BLaER1 treated with 17β-estradiol and CSF1 and Interleukin-3, amounts not matched to agents 10 nM and 100 nM (cell line): Measurements from ENCODE around the gene DOHH.
"Not testable (repeated sequence)": the region's sequence is repeated elsewhere in the genome, so short reads cannot be mapped to it uniquely, and the experiment has no call there.

Experiments used
- H3K27ac ChIP-seq, 11 experiments: shearing (Covaris generic); formaldehyde crosslinking; 2 replicates each; pipeline ENCODE4 v1.8.1; 2022
- H3K27me3 ChIP-seq, 11 experiments: shearing (Covaris generic); formaldehyde crosslinking; 2 replicates each; pipeline ENCODE4 v1.8.1; 2022
- H3K36me3 ChIP-seq, 11 experiments: shearing (Covaris generic); formaldehyde crosslinking; 2 replicates each; pipeline ENCODE4 v1.8.1; 2022
- H3K4me1 ChIP-seq, 10 experiments: shearing (Covaris generic); formaldehyde crosslinking; 2 replicates each; pipeline ENCODE4 v1.8.1; 2022
- H3K4me2 ChIP-seq, 11 experiments: shearing (Covaris generic); formaldehyde crosslinking; 2 replicates each; pipeline ENCODE4 v1.8.1; 2022
- H3K4me3 ChIP-seq, 10 experiments: shearing (Covaris generic); formaldehyde crosslinking; 2 replicates each; pipeline ENCODE4 v1.8.1; 2022
- H3K9ac ChIP-seq, 11 experiments: shearing (Covaris generic); formaldehyde crosslinking; 2 replicates each; pipeline ENCODE4 v1.8.1; 2022
- H3K9me3 ChIP-seq, 11 experiments: shearing (Covaris generic); formaldehyde crosslinking; replicated peaks in 1 of 11; 2 replicates each; pipeline ENCODE4 v1.8.1; 2022
- H4K20me1 ChIP-seq, 11 experiments: shearing (Covaris generic); formaldehyde crosslinking; 2 replicates each; pipeline ENCODE4 v1.8.1; 2022
- Cebpa-rat ChIP-seq, 11 experiments: shearing (Covaris generic); IDR thresholded peaks; 2 replicates each; pipeline ENCODE4 v1.8.1; 2022

The DOHH gene

DNA sequence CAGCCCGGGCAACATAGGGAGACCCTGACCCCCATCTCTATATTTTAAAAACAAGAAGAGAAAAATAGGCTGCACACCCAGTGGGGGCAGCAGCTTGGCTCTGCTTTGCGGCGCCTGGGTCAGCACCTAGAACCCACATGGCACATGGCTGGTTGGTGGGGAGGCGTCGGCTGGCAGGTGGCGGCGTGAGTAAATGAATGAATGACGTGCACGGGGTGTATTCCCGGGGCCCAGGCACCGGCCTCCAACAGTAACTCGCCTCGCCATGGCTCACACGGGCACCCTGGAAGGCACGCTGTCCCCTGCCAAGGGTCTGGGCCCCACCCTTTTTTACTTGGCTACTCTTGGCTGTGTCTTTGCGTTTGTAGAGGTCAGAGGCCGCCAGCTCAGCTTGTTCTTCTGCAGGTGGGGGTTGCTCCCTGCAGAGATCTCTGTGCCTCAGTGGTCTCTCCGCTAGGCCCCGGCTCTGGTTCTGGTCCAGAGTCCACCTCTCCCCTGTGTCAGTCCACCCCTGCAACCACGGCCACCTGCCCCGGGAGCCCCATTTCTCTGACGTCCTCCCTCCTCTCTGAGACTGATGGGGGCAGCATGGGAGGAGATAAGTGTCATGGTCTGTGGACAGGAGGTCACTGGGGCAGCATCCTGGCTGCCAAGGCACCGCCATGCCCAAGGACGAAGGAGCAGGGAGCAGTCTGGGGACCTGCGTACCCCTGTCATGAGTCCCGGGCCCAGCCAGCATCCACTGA, 11.2 kb upstream of the DOHH start:
- Histone ChIP-seq H3K4me2 (peak overlapping the region in 3 of 11 experiments; percentile 10 to 96 (median 90); a peak in 3 of 22 replicates), H3K4me1 (peaks cover 62 to 88% (median 80%) of the 10 kb centered on the region in 10 experiments), H3K9me3 (no peaks in the 10 kb centered on the region), H3K9ac (peak overlapping the region in 5 of 11 experiments; percentile 9 to 57 (median 33); a peak in 5 of 22 replicates), H4K20me1 (peaks cover 92 to 95% (median 93%) of the 10 kb centered on the region in 11 experiments), H3K36me3 (peaks cover 19 to 62% (median 42%) of the 10 kb centered on the region in 11 experiments), H3K27ac (no peak overlapping the region), H3K27me3 (no peaks in the 10 kb centered on the region), H3K4me3 (no peak overlapping the region)
- no peak for TF ChIP-seq Cebpa-rat (IDR thresholded peaks at IDR 0.05)

DNA sequence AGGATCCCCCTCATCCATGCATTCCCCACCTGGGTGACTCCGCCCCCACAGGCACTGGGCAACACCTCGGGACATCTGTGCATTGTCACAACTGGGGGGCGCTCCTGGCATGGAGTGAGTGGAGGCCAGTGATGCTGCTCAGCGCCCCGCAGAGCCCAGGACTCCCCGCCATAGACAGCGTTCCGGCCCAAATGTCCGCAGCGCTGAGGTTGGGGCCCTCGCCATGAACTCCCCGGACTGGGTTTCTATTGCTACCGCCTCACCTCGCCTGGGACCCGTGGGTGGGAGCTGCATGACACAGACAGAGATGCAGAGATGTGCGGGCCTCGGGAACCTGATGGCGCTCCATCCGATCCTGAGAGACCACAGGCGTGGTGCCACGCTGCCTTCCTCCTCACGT, 10.3 kb upstream of the DOHH start:
- Histone ChIP-seq H3K9me3 (no peaks in the 10 kb centered on the region), H3K27me3 (no peaks in the 10 kb centered on the region), H3K4me2 (no peak overlapping the region), H4K20me1 (peaks cover 82 to 85% (median 84%) of the 10 kb centered on the region in 11 experiments), H3K9ac (peak overlapping the region in 2 of 11 experiments; percentile 8 to 62; a peak in 2 of 22 replicates), H3K27ac (no peak overlapping the region), H3K4me3 (no peak overlapping the region), H3K4me1 (peaks cover 52 to 78% (median 70%) of the 10 kb centered on the region in 10 experiments), H3K36me3 (peaks cover 19 to 62% (median 42%) of the 10 kb centered on the region in 11 experiments)
- no peak for TF ChIP-seq Cebpa-rat (IDR thresholded peaks at IDR 0.05)

DNA sequence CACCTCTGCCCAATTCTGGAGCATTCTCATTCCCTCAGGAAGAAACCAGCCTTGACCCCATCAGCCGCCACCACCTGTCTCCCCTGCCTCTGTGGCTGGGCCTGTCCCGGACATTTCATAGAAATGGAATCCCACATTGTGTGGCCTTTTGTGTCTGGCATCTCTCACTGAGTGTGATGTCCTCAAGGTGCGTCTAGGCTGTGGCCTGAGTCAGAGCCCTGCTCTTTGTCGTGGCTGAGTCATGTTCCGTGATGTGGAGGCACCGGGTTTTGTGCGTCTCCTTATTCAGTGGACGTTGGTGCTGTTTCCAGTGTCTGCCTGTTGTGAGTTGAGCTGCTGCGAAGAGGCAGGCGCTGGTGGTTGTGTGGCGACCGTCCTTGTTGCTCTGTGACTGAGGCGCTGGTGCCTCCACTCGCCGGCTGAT, 9.1 kb upstream of the DOHH start:
- H3K4me2 ChIP-seq = peak overlapping the region in 10 of 11 experiments; percentile 40 to 99 (median 76); a peak in 15 of 22 replicates
- peak overlapping the region in 7 of 11 experiments; percentile 6 to 62 (median 59); a peak in 8 of 22 replicates for H3K9ac ChIP-seq
- H3K4me1 ChIP-seq = peaks cover 51 to 78% (median 70%) of the 10 kb centered on the region in 10 experiments
- no peak for TF ChIP-seq Cebpa-rat (IDR thresholded peaks at IDR 0.05)
- peak overlapping the region in 1 of 11 experiments; percentile 38; a peak in 1 of 22 replicates for H3K27ac ChIP-seq
- H3K9me3 ChIP-seq = no peaks in the 10 kb centered on the region
- peaks cover 71 to 74% (median 72%) of the 10 kb centered on the region in 11 experiments for H4K20me1 ChIP-seq
- H3K27me3 ChIP-seq = no peaks in the 10 kb centered on the region
- H3K4me3 ChIP-seq = no peak overlapping the region
- peaks cover 19 to 62% (median 42%) of the 10 kb centered on the region in 11 experiments for H3K36me3 ChIP-seq

DNA sequence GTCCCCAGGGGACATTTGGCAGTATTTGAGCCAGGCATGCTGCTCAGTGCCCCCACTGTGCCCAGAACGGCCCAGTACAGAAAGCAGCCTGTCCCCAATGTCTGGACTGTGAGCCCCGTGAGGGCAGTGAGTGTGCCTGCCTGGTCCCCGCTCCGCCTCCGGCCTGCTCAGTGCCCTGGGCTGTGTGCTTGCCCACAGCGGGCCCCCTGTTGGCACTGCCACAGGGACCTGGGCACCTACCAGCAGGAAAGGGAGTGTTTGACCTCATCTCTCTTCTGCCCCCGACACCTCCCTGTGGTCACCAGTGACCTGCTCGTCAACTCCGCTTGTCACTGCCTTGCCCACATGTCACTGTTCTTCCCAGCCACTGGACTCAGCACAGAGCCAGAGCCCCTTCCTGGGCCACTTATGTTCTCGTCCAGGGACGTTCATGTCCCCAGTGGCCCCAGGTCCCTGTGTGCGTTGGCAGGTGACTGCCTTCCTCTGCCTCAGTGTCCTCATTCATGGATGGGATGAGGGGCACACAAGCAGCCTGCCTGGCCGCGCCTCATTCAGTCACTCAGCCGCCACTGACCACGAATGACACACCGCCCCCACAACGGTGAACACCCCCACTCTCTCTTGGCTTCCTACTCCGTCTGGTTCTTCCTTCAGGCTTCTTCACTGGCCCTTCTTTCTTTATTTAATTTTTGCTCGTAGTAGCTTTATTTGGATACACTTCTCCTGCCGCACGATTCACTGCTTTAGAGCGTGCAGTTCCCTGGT, 8.5 kb upstream of the DOHH start:
- H4K20me1 ChIP-seq = peaks cover 65 to 68% (median 66%) of the 10 kb centered on the region in 11 experiments
- H3K9ac ChIP-seq = peak overlapping the region; percentile 25 to 62 (median 46); a peak in 18 of 22 replicates
- H3K36me3 ChIP-seq = peaks cover 19 to 59% (median 42%) of the 10 kb centered on the region in 11 experiments
- H3K4me2 ChIP-seq = peak overlapping the region; percentile 40 to 99 (median 73)
- H3K27ac ChIP-seq = peak overlapping the region in 4 of 11 experiments; percentile 19 to 40 (median 29); a peak in 3 of 22 replicates
- H3K4me1 ChIP-seq = peaks cover 45 to 74% (median 65%) of the 10 kb centered on the region in 10 experiments
- H3K9me3 ChIP-seq = no peaks in the 10 kb centered on the region
- no peaks in the 10 kb centered on the region for H3K27me3 ChIP-seq
- TF ChIP-seq Cebpa-rat (IDR thresholded peaks at IDR 0.05) = no peak
- 0 out of 20 replicates have a peak overlapping the region, but pooled peaks of 1 of the 10 experiments have one; percentile 5 for H3K4me3 ChIP-seq

DNA sequence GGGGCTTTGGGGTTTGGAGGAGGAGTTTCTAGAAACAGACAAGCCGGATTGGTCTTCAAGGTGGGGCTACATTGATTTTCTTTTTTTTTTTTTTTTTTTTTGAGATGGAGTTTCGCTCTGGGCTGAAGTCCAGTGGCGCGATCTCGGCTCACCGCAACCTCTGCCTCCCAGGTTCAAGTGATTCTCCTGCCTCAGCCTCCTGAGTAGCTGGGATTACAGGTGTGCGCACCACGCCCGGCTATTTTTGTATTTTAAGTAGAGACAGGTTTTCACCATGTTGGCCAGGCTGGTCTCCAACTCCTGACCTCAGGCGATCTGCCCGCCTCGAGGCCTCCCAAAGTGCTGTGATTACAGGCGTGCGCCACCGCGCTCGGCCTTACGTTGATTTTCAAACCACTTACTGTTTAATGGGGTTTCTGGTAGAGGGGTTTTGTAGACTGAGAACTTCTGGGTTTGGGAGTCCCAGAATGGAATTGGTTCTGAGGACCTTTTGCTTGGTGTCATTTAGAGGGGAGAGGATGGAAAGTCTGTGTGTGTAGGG, 7.7 kb upstream of the DOHH start:
- not testable (repeated sequence) for H3K27me3 ChIP-seq, H3K9me3 ChIP-seq
- Histone ChIP-seq H4K20me1 (peaks cover 57 to 60% (median 59%) of the 10 kb centered on the region in 11 experiments), H3K36me3 (peaks cover 19 to 52% (median 40%) of the 10 kb centered on the region in 11 experiments), H3K4me3 (0 out of 20 replicates have a peak overlapping the region, but pooled peaks of 2 of the 10 experiments have one; percentile 5 to 9), H3K4me1 (peaks cover 38 to 66% (median 58%) of the 10 kb centered on the region in 10 experiments), H3K4me2 (peak overlapping the region; percentile 40 to 99 (median 73)), H3K27ac (peak overlapping the region in 3 of 11 experiments; percentile 20 to 40 (median 38); a peak in 2 of 22 replicates), H3K9ac (peak overlapping the region; percentile 25 to 62 (median 46); a peak in 16 of 22 replicates)

DNA sequence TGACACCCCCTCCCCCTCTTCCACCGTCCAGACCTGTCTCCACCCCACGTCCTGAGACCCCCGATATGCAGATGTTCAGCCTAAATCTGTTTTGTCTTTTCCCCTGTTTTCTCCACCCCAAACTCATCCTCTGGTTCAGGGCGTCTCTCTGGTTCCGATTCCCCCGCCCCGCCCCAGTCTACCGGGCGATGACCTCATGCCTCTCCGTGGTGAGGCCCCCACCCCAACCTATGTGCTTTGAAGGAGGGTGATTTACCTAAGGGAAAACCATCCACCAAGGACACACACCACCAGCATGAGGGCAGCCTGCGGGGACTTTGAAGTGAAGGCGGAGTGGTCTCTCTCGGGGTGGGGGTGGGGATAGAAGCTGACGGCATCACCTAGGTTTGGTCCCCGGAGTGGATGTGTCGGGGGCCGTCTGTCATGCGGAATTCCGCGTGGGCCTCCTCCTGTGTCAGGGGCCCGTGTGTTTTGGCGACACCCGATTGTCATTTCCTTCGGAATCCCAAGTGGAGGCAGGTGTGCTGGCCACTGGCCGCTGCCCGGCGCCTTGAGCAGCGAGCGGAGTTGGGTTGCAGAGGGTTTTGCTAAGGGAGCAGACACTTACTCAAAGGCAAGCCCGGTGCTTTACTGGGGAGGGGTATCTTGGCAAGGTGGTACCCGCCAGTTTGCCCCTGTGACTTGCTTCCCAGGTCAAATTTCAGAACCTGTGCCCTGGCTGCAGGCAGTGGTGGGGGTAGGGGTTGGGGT, 7.1 kb upstream of the DOHH start:
- H4K20me1 ChIP-seq = peaks cover 50 to 53% (median 52%) of the 10 kb centered on the region in 11 experiments
- peak overlapping the region in 8 of 11 experiments; percentile 35 to 97 (median 94); a peak in 11 of 22 replicates for H3K27ac ChIP-seq
- H3K27me3 ChIP-seq = no peaks in the 10 kb centered on the region
- TF ChIP-seq Cebpa-rat (IDR thresholded peaks at IDR 0.05) = no peak
- H3K36me3 ChIP-seq = peaks cover 19 to 45% (median 36%) of the 10 kb centered on the region in 11 experiments
- H3K4me2 ChIP-seq = peak overlapping the region; percentile 94 to 99 (median 96)
- H3K4me1 ChIP-seq = peaks cover 32 to 61% (median 51%) of the 10 kb centered on the region in 10 experiments
- H3K4me3 ChIP-seq = peak overlapping the region; percentile 92 to 100 (median 96)
- peak overlapping the region; percentile 94 to 100 (median 98) for H3K9ac ChIP-seq
- H3K9me3 ChIP-seq = no peaks in the 10 kb centered on the region

DNA sequence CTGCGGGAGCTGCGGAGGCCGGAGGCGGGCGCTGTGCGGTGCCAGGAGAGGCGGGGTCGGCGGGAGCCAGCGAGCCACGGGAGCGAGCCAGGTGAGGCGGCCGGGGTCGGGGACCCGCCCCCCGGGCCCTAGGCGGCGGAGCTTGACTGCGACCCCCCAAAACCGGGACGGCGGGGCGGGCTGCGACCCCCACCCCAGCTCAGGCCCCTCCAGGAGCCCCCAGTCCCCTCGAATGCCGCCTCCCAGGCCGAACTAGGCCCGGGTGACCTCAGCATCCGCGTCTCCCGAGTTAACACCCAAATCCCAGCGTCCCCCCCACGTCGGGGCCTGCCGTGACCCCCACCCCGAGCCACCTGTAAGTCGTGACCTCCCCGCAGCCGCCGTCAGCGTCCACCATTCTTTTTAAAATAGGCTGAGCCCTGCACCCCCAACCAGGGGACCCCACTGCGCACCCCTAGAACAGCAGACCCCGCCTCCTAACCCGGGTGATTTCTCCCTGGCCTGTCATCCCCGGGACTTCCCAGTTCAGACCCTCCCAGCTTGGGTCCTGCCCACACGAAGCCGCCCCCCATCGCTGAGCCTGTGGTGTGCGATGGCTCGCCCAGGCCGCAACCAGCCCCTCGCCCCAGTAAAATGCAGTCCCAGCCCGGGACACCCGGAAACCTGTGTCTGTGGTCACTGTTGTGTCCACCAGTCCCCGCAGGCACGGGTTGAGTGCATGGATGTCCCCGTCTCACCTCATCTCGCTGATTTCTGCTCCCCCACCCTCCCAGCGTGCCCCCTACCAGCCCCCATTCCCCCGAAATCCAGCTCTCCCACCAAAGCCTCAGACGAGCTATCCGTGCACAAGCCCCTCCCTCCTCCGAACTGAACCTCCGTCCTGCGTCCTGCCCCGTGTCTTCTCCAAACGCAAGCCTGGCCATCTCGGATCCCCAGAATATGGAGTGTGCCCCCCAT, 6.2 kb upstream of the DOHH start:
- H3K9me3 ChIP-seq = no peaks in the 10 kb centered on the region
- H3K4me1 ChIP-seq = peaks cover 32 to 52% (median 43%) of the 10 kb centered on the region in 10 experiments
- H3K4me2 ChIP-seq = peak overlapping the region; percentile 94 to 99 (median 96)
- H3K4me3 ChIP-seq = peak overlapping the region; percentile 92 to 100 (median 96)
- H3K9ac ChIP-seq = peak overlapping the region; percentile 94 to 100 (median 98)
- peaks cover 19 to 36% (median 32%) of the 10 kb centered on the region in 11 experiments for H3K36me3 ChIP-seq
- peak overlapping the region; percentile 90 to 97 (median 94) for H3K27ac ChIP-seq
- TF ChIP-seq Cebpa-rat (IDR thresholded peaks at IDR 0.05) = no peak
- peaks cover 42 to 45% (median 43%) of the 10 kb centered on the region in 11 experiments for H4K20me1 ChIP-seq
- no peaks in the 10 kb centered on the region for H3K27me3 ChIP-seq
